ENCODE results near the gene PGAM2. TPM values are rescaled to one million over a fixed set of nuclear protein-coding genes. Genes with fewer than 3 reads are reported as not detected.

PGAM2 gene
- total RNA-seq, 1 donor from 2014 or later = 1.1 TPM

- Histone ChIP-seq H3K4me1 (peaks cover 10% of the 10 kb centered on the region), H3K36me3 (peaks cover 38% of the 10 kb centered on the region), H3K9me3 (no peaks in the 10 kb centered on the region), H3K4me3 (no peak overlapping the region), H3K27ac (no peak overlapping the region), H3K27me3 (no peaks in the 10 kb centered on the region)
- DNase-seq (no peak), ATAC-seq (no peak)
- TF ChIP-seq, protein P1, sequence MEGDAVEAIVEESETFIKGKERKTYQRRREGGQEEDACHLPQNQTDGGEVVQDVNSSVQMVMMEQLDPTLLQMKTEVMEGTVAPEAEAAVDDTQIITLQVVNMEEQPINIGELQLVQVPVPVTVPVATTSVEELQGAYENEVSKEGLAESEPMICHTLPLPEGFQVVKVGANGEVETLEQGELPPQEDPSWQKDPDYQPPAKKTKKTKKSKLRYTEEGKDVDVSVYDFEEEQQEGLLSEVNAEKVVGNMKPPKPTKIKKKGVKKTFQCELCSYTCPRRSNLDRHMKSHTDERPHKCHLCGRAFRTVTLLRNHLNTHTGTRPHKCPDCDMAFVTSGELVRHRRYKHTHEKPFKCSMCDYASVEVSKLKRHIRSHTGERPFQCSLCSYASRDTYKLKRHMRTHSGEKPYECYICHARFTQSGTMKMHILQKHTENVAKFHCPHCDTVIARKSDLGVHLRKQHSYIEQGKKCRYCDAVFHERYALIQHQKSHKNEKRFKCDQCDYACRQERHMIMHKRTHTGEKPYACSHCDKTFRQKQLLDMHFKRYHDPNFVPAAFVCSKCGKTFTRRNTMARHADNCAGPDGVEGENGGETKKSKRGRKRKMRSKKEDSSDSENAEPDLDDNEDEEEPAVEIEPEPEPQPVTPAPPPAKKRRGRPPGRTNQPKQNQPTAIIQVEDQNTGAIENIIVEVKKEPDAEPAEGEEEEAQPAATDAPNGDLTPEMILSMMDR (IDR thresholded peaks at IDR 0.05) = no peak
- intact Hi-C loops (cut with DNase I) = no loop called here
These were observed 1.8 kb downstream of the PGAM2 start for GRCh38 chr7:44063547-44063893.

GRCh38 chr7:44062903-44063295 lies 2.5 kb downstream of the PGAM2 start:
- Histone ChIP-seq H3K27ac (no peak overlapping the region), H3K27me3 (no peaks in the 10 kb centered on the region), H3K9me3 (no peaks in the 10 kb centered on the region), H3K36me3 (peaks cover 44% of the 10 kb centered on the region), H3K4me3 (no peak overlapping the region), H3K4me1 (peaks cover 10% of the 10 kb centered on the region)
- TF ChIP-seq, protein P1 (IDR thresholded peaks at IDR 0.05) = no peak
- DNase-seq (no peak), ATAC-seq (no peak)
- intact Hi-C loops (cut with DNase I) = no loop called here

- Histone ChIP-seq H3K27ac (no peak overlapping the region), H3K27me3 (no peaks in the 10 kb centered on the region), H3K4me1 (peaks cover 10% of the 10 kb centered on the region), H3K9me3 (no peaks in the 10 kb centered on the region), H3K4me3 (no peak overlapping the region), H3K36me3 (peaks cover 49% of the 10 kb centered on the region)
- TF ChIP-seq, protein P1 (IDR thresholded peaks at IDR 0.05) = no peak
- DNase-seq (peak; percentile 52), ATAC-seq (no peak)
- intact Hi-C loops (cut with DNase I) = no loop called here
These were observed 3.0 kb downstream of the PGAM2 start for GRCh38 chr7:44062180-44062902.

DNA sequence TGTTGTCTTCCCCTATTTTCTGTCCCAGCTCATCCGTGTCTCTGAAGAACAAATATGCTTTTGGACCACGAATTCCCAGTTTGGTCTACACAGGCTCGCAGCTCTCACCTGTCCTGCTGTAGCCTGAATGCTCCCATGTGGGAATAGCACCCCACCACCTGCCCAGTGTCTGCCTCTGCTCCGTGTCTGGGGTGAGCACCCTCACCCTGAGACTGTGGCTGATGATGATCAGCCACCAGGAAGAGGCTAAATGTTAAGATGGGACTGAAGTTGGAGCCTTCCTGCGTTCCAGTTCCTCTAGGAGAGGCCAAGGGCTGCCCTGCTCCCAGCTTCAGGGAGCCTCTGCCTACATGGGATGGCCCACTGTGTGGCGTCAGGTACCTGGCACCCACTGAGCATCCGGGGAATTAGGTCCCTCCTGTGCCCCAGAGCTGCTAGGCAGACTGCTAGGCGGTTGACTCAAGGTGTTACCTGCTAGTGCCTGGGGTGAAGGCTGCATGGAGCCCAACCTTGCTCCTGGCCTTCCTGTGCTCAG lies 3.7 kb downstream of the PGAM2 start:
- no peak for ATAC-seq
- peaks cover 10% of the 10 kb centered on the region for H3K4me1 ChIP-seq
- H3K27ac ChIP-seq = no peak overlapping the region
- intact Hi-C loops (cut with DNase I) = no loop called here
- H3K9me3 ChIP-seq = no peaks in the 10 kb centered on the region
- DNase-seq = peak; percentile 36
- H3K27me3 ChIP-seq = no peaks in the 10 kb centered on the region
- peaks cover 56% of the 10 kb centered on the region for H3K36me3 ChIP-seq
- H3K4me3 ChIP-seq = no peak overlapping the region
- TF ChIP-seq, protein P1 (IDR thresholded peaks at IDR 0.05) = no peak

DNA sequence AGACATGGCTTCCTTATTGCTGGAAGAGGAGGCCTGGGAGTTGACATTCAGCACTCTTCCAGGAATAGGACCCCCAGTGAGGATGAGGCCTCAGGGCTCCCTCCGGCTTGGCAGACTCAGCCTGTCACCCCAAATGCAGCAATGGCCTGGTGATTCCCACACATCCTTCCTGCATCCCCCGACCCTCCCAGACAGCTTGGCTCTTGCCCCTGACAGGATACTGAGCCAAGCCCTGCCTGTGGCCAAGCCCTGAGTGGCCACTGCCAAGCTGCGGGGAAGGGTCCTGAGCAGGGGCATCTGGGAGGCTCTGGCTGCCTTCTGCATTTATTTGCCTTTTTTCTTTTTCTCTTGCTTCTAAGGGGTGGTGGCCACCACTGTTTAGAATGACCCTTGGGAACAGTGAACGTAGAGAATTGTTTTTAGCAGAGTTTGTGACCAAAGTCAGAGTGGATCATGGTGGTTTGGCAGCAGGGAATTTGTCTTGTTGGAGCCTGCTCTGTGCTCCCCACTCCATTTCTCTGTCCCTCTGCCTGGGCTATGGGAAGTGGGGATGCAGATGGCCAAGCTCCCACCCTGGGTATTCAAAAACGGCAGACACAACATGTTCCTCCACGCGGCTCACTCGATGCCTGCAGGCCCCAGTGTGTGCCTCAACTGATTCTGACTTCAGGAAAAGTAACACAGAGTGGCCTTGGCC lies 4.3 kb downstream of the PGAM2 start:
- Histone ChIP-seq H3K27ac (no peak overlapping the region), H3K27me3 (no peaks in the 10 kb centered on the region), H3K4me3 (no peak overlapping the region), H3K4me1 (peaks cover 10% of the 10 kb centered on the region), H3K9me3 (no peaks in the 10 kb centered on the region), H3K36me3 (peaks cover 62% of the 10 kb centered on the region)
- intact Hi-C loops (cut with DNase I) = no loop called here
- TF ChIP-seq, protein P1 (IDR thresholded peaks at IDR 0.05) = no peak
- ATAC-seq = no peak
- peak; percentile 40 for DNase-seq

All from upper lobe of right lung (tissue), 1 donor.